ENCODE measurements around the gene NDST3.

DNA sequence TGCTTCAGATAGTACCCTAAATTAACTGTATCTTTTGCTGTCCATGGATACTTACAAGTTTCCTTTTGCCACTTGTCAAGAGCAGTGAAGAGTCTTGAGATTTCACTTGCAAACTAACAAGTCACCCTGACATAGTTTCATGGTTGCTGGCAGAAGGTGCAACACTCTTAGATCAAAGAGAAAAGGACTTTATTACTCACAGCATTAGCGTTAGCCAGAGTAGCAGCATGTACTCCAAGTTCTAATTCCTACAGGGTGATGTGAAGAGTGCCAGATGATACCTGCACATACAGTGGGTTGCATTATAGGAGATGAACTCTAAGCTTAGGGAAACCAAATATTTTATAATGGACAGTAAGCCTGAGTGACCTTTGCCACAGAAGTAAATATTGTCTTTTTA is 47.9 kb downstream of the NDST3 start:
- TF ChIP-seq, protein P1, sequence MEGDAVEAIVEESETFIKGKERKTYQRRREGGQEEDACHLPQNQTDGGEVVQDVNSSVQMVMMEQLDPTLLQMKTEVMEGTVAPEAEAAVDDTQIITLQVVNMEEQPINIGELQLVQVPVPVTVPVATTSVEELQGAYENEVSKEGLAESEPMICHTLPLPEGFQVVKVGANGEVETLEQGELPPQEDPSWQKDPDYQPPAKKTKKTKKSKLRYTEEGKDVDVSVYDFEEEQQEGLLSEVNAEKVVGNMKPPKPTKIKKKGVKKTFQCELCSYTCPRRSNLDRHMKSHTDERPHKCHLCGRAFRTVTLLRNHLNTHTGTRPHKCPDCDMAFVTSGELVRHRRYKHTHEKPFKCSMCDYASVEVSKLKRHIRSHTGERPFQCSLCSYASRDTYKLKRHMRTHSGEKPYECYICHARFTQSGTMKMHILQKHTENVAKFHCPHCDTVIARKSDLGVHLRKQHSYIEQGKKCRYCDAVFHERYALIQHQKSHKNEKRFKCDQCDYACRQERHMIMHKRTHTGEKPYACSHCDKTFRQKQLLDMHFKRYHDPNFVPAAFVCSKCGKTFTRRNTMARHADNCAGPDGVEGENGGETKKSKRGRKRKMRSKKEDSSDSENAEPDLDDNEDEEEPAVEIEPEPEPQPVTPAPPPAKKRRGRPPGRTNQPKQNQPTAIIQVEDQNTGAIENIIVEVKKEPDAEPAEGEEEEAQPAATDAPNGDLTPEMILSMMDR (IDR thresholded peaks at IDR 0.05; ENCODE audit: low read depth, low read length, missing input control), result no peak
- TF ChIP-seq TAF1 (conservative IDR thresholded peaks at IDR 0.05), result no peak
- TF ChIP-seq ZBTB33 (IDR thresholded peaks at IDR 0.05), result no peak

All from liver (tissue), 3 donors.